Adrenal gland (tissue), 5 donors: ENCODE data around the gene F5.

ENCODE experiments used
- CTCF ChIP-seq, 6 experiments: fragments of 450-650 bp in 4 of 6; fragments of 200-600 bp in 2 of 6; sonication (generic) in 1 of 6; IDR thresholded peaks; 1 replicate in 5 of 6; 2 replicates in 1 of 6; pipeline versions ENCODE4 v1.5.1 to v1.8.0; 2016 to 2021; ENCODE audit warnings: antibody characterized with exemption in 6 of 6, mild to moderate bottlenecking in 2 of 6, moderate library complexity in 1 of 6
- POLR2A ChIP-seq, 2 donors: fragments of 450-650 bp; IDR thresholded peaks; one replicate each; pipeline ENCODE4 v1.6.1; 2017; ENCODE audit warnings: antibody characterized with exemption in 2 of 2, mild to moderate bottlenecking in 2 of 2, moderate library complexity in 1 of 2
- donor health status: DM: no; HTN: no; CAD: no.

DNA sequence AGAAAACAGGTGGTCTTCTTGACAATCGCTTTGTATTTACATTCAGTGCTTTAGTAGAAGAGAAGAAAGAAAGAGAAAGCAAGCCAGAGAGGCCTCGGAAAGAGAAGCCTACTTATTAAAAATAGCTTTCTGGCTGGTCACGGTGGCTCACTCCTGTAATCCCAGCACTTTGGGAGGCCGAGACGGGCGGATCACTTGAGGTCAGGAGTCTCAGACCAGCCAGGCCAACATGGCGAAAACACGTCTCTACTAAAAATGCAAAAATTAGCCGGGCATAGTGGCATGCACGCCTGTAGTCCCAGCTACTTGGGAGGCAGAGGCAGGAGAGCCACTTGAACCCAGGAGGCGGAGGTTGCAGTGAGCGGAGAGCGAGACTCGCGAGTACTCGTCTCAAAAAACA, 98.7 kb downstream of the F5 start:
- TF ChIP-seq POLR2A (IDR thresholded peaks at IDR 0.05) (no peak), CTCF (IDR thresholded peaks at IDR 0.05) (no peak)
